ENCODE results near the gene SCAF11.
A peak's percentile ranks its signal among the peaks of the same experiment; 100 is the strongest.
"Not testable (repeated sequence)": the region's sequence is repeated elsewhere in the genome, so short reads cannot be mapped to it uniquely, and the experiment has no call there.

SCAF11 gene, protein sequence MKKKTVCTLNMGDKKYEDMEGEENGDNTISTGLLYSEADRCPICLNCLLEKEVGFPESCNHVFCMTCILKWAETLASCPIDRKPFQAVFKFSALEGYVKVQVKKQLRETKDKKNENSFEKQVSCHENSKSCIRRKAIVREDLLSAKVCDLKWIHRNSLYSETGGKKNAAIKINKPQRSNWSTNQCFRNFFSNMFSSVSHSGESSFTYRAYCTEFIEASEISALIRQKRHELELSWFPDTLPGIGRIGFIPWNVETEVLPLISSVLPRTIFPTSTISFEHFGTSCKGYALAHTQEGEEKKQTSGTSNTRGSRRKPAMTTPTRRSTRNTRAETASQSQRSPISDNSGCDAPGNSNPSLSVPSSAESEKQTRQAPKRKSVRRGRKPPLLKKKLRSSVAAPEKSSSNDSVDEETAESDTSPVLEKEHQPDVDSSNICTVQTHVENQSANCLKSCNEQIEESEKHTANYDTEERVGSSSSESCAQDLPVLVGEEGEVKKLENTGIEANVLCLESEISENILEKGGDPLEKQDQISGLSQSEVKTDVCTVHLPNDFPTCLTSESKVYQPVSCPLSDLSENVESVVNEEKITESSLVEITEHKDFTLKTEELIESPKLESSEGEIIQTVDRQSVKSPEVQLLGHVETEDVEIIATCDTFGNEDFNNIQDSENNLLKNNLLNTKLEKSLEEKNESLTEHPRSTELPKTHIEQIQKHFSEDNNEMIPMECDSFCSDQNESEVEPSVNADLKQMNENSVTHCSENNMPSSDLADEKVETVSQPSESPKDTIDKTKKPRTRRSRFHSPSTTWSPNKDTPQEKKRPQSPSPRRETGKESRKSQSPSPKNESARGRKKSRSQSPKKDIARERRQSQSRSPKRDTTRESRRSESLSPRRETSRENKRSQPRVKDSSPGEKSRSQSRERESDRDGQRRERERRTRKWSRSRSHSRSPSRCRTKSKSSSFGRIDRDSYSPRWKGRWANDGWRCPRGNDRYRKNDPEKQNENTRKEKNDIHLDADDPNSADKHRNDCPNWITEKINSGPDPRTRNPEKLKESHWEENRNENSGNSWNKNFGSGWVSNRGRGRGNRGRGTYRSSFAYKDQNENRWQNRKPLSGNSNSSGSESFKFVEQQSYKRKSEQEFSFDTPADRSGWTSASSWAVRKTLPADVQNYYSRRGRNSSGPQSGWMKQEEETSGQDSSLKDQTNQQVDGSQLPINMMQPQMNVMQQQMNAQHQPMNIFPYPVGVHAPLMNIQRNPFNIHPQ (N-terminal part only)

GRCh38 chr12:45990468-45991283, at the start of gene SCAF11:
Gene SCAF11 (minus strand): TSS chr12:45990574. CDS start chr12:45964167, 26,407 bp downstream.
- Mint-ChIP-seq H3K27me3 (ENCODE audit: low read depth) (peaks cover 7% of the 10 kb centered on the region), H3K4me3 (peak within 1 kb of the TSS; percentile 93), H3K36me3 (ENCODE audit: low read depth) (peaks cover 24% of the 10 kb centered on the region), H3K4me1 (ENCODE audit: low read depth) (peaks cover 41% of the 10 kb centered on the region), H3K27ac (peak within 1 kb of the TSS; percentile 100), H3K9me3 (no peaks in the 10 kb centered on the region)

GRCh38 chr12:46037066-46037465, 46.7 kb upstream of the SCAF11 start:
- H3K4me3 Mint-ChIP-seq; H3K36me3 Mint-ChIP-seq (ENCODE audit: low read depth); H3K4me1 Mint-ChIP-seq (ENCODE audit: low read depth); H3K27me3 Mint-ChIP-seq (ENCODE audit: low read depth); H3K27ac Mint-ChIP-seq: not testable (repeated sequence)
- H3K9me3 Mint-ChIP-seq: peaks cover 10% of the 10 kb centered on the region

GRCh38 chr12:46027172-46027571, 36.8 kb upstream of the SCAF11 start:
- Mint-ChIP-seq H3K27me3 (ENCODE audit: low read depth) (peaks cover under 1% of the 10 kb centered on the region), H3K4me1 (ENCODE audit: low read depth) (no peaks in the 10 kb centered on the region), H3K4me3 (no peak overlapping the region), H3K27ac (no peak overlapping the region), H3K9me3 (peaks cover 52% of the 10 kb centered on the region), H3K36me3 (ENCODE audit: low read depth) (peaks cover 1% of the 10 kb centered on the region)

GRCh38 chr12:46024099-46024498, 33.7 kb upstream of the SCAF11 start:
- peaks cover 1% of the 10 kb centered on the region for H3K36me3 Mint-ChIP-seq (ENCODE audit: low read depth)

GRCh38 chr12:46020768-46021167, 30.4 kb upstream of the SCAF11 start:
- peaks cover 11% of the 10 kb centered on the region for H3K27me3 Mint-ChIP-seq (ENCODE audit: low read depth)
- peaks cover 37% of the 10 kb centered on the region for H3K9me3 Mint-ChIP-seq
- no peaks in the 10 kb centered on the region for H3K36me3 Mint-ChIP-seq (ENCODE audit: low read depth)
- no peak overlapping the region for H3K27ac Mint-ChIP-seq
- H3K4me3 Mint-ChIP-seq: no peak overlapping the region
- no peaks in the 10 kb centered on the region for H3K4me1 Mint-ChIP-seq (ENCODE audit: low read depth)

More at GRCh38 chr12:46024099-46024498, 33.7 kb upstream of the SCAF11 start:
- no peaks in the 10 kb centered on the region for H3K4me1 Mint-ChIP-seq (ENCODE audit: low read depth)
- no peak overlapping the region for H3K4me3 Mint-ChIP-seq
- peaks cover 11% of the 10 kb centered on the region for H3K27me3 Mint-ChIP-seq (ENCODE audit: low read depth)
- H3K27ac Mint-ChIP-seq: no peak overlapping the region
- H3K9me3 Mint-ChIP-seq: peaks cover 61% of the 10 kb centered on the region

GRCh38 chr12:46018712-46019111, 28.3 kb upstream of the SCAF11 start:
- not testable (repeated sequence) for H3K36me3 Mint-ChIP-seq (ENCODE audit: low read depth); H3K27ac Mint-ChIP-seq; H3K4me3 Mint-ChIP-seq; H3K4me1 Mint-ChIP-seq (ENCODE audit: low read depth)
- Mint-ChIP-seq H3K27me3 (ENCODE audit: low read depth) (peaks cover 11% of the 10 kb centered on the region), H3K9me3 (peaks cover 19% of the 10 kb centered on the region)

GRCh38 chr12:46017866-46018375, 27.5 kb upstream of the SCAF11 start:
- Mint-ChIP-seq H3K27me3 (ENCODE audit: low read depth) (peaks cover 11% of the 10 kb centered on the region), H3K9me3 (peaks cover 19% of the 10 kb centered on the region)
- not testable (repeated sequence) for H3K4me3 Mint-ChIP-seq; H3K36me3 Mint-ChIP-seq (ENCODE audit: low read depth); H3K4me1 Mint-ChIP-seq (ENCODE audit: low read depth); H3K27ac Mint-ChIP-seq

- H3K4me1 Mint-ChIP-seq (ENCODE audit: low read depth): no peaks in the 10 kb centered on the region
Observed at GRCh38 chr12:46005823-46006222, 15.4 kb upstream of the SCAF11 start.

DNA sequence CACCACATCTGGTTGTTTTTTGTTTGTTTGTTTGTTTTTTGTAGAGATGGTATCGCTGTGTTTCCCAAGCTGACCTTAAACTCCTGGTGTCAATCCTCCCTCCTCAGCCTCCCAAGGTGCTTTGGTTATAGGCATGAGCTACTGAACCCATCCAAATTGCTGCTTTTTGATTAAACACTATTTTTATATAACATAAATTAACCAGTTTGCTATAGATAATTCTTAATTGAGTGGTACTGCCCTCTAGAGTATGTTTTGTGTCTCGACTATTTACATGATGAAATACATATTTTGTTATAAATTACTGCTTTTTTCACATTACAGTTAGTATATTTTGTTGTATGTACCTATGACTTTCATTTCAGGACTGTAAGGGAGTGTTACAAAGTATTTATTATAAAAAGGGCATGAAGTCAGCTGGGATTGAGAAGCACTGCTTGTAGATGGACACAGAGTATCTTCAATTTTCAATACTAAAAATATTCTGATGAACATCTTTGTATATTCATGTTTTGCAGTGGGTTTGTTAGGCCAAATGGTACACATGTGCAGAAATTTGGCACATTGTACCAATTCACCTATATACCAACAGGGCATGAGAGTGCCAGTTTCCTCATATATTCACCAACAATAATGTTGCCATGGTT, 14.9 kb upstream of the SCAF11 start:
- no peak overlapping the region for H3K27ac Mint-ChIP-seq
- H3K4me3 Mint-ChIP-seq: no peak overlapping the region
- peaks cover 10% of the 10 kb centered on the region for H3K27me3 Mint-ChIP-seq (ENCODE audit: low read depth)

More at GRCh38 chr12:46005823-46006222, 15.4 kb upstream of the SCAF11 start:
- H3K27ac Mint-ChIP-seq: no peak overlapping the region
- no peak overlapping the region for H3K4me3 Mint-ChIP-seq
- no peaks in the 10 kb centered on the region for H3K9me3 Mint-ChIP-seq
- H3K27me3 Mint-ChIP-seq (ENCODE audit: low read depth): peaks cover 13% of the 10 kb centered on the region
- H3K36me3 Mint-ChIP-seq (ENCODE audit: low read depth): no peaks in the 10 kb centered on the region

DNA sequence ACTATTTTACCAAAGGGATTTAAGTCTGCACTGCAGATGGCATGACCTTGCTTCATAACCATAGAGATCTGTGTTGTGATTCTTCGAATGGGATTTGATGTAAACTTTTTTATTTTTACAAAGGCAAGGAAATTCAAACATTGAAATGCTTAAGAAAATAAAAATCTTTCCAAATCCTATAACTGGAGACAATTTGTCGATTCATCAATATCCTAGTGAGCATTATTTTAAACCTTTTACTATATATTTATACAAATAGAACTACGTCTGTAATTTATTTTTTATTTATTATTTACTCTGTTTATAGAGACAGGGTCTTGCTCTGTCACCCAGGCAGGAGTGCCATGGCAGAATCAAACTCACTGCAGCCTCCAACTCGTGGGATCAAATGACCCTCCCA, 14.3 kb upstream of the SCAF11 start:
- no peaks in the 10 kb centered on the region for H3K9me3 Mint-ChIP-seq
- no peaks in the 10 kb centered on the region for H3K36me3 Mint-ChIP-seq (ENCODE audit: low read depth)
- H3K4me3 Mint-ChIP-seq: no peak overlapping the region
- peaks cover 10% of the 10 kb centered on the region for H3K27me3 Mint-ChIP-seq (ENCODE audit: low read depth)
- H3K27ac Mint-ChIP-seq: no peak overlapping the region
- no peaks in the 10 kb centered on the region for H3K4me1 Mint-ChIP-seq (ENCODE audit: low read depth)

More for the DNA sequence above, 14.9 kb upstream of the SCAF11 start:
- Mint-ChIP-seq H3K36me3 (ENCODE audit: low read depth) (no peaks in the 10 kb centered on the region), H3K9me3 (no peaks in the 10 kb centered on the region), H3K4me1 (ENCODE audit: low read depth) (no peaks in the 10 kb centered on the region)

GRCh38 chr12:46000076-46000475, 9.7 kb upstream of the SCAF11 start:
- H3K27ac Mint-ChIP-seq; H3K4me1 Mint-ChIP-seq (ENCODE audit: low read depth); H3K36me3 Mint-ChIP-seq (ENCODE audit: low read depth): not testable (repeated sequence)

DNA sequence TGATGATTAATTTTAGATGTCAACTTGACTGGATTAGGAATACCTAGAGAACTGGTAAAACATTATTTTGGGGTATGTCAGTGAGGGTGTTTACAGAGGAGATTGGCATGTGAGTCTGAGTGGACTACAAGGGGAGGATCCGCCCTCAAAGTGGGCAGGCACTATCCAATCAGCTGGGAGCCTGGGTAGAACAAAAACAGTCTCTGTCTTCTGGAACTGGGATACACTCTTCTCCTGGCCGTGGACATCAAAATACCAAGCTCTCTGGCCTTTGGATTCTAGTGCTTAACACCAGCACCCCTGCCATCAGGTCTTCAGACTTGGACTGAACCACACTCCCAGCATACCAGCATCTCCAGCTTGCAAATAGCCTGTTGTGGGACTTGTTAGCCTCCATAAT, 4.4 kb upstream of the SCAF11 start:
- H3K4me3 Mint-ChIP-seq: no peak overlapping the region
- no peak overlapping the region for H3K27ac Mint-ChIP-seq
- H3K36me3 Mint-ChIP-seq (ENCODE audit: low read depth): peaks cover 2% of the 10 kb centered on the region
- H3K9me3 Mint-ChIP-seq: no peaks in the 10 kb centered on the region
- H3K4me1 Mint-ChIP-seq (ENCODE audit: low read depth): peaks cover 11% of the 10 kb centered on the region
- peaks cover 20% of the 10 kb centered on the region for H3K27me3 Mint-ChIP-seq (ENCODE audit: low read depth)

More at GRCh38 chr12:46000076-46000475, 9.7 kb upstream of the SCAF11 start:
- not testable (repeated sequence) for H3K9me3 Mint-ChIP-seq, H3K4me3 Mint-ChIP-seq
- peaks cover 17% of the 10 kb centered on the region for H3K27me3 Mint-ChIP-seq (ENCODE audit: low read depth)

Data from T-helper 1 cell treated with Interleukin-12 subunit alpha and Interleukin-12 subunit beta and Interleukin-4 antibody, amounts not matched to agents 30 μg/mL and 1 μg/mL, for 36 hours (primary cell).